ENCODE results near the gene BABAM2. TPM values are rescaled to one million over a fixed set of nuclear protein-coding genes. Genes with fewer than 3 reads are reported as not detected.
A peak's percentile ranks its signal among the peaks of the same experiment; 100 is the strongest.

Gene BABAM2
- 10 to 100 TPM; 33.3 to 48.9 (median 37.9) TPM for total RNA-seq

GRCh38 chr2:27890146-27890923, at the start of gene BABAM2, which contains the start of gene RBKS:
TSS of gene BABAM2 (plus strand) at chr2:27890729. CDS start at chr2:27894557, 3,828 bp downstream.
TSS of gene RBKS (minus strand) at chr2:27890387. CDS start at chr2:27890345, 42 bp downstream.
- peak; percentile 90 for DNase-seq
- Histone ChIP-seq H3K4me3 (peak within 1 kb of the TSS; percentile 62 to 89 (median 78)), H3K27me3 (no peaks in the 10 kb centered on the region), H3K9me3 (no peaks in the 10 kb centered on the region), H3K4me1 (peaks cover 4 to 59% (median 26%) of the 10 kb centered on the region in 4 donors), H3K27ac (peak within 1 kb of the TSS; percentile 93 to 96 (median 94)), H3K36me3 (peaks cover 0 to 3% (median 0%) of the 10 kb centered on the region in 4 donors)
- in situ Hi-C loops (cut with MboI; ENCODE audit: low pct_ligation_motif_present in 1 of 4, low pct_unique_long_range_greater_than_20kb in 1 of 4, low sequenced_read_pairs in 3 of 4) (loop anchor here in 1 of 4 donors (10.0 kb wide), 1 partner anchor 126 kb away; no protein-coding TSS in a partner anchor), intact Hi-C loops (cut with DNase I; ENCODE audit: low total_unique reads) (loop anchor here (2.0 kb wide), 1 partner anchor 502 kb away; the partner anchor contains the start of gene FOSL2)
- peak; percentile 74 for TF ChIP-seq EP300 (IDR thresholded peaks at IDR 0.05; ENCODE audit: low read depth)
- TF ChIP-seq POLR2AphosphoS5 (IDR thresholded peaks at IDR 0.05): peak; percentile 60 to 93 (median 86)
- TF ChIP-seq POLR2A (IDR thresholded peaks at IDR 0.05): peak; percentile 83
- TF ChIP-seq, protein P1, sequence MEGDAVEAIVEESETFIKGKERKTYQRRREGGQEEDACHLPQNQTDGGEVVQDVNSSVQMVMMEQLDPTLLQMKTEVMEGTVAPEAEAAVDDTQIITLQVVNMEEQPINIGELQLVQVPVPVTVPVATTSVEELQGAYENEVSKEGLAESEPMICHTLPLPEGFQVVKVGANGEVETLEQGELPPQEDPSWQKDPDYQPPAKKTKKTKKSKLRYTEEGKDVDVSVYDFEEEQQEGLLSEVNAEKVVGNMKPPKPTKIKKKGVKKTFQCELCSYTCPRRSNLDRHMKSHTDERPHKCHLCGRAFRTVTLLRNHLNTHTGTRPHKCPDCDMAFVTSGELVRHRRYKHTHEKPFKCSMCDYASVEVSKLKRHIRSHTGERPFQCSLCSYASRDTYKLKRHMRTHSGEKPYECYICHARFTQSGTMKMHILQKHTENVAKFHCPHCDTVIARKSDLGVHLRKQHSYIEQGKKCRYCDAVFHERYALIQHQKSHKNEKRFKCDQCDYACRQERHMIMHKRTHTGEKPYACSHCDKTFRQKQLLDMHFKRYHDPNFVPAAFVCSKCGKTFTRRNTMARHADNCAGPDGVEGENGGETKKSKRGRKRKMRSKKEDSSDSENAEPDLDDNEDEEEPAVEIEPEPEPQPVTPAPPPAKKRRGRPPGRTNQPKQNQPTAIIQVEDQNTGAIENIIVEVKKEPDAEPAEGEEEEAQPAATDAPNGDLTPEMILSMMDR (IDR thresholded peaks at IDR 0.05): no peak
- 0% methylated on average over 29 of the region's 79 CpGs; no CpG with 5 or more reads in 1 of the 2 donors for WGBS, 2 donors (ENCODE audit: low coverage in 1 of 2)

DNA sequence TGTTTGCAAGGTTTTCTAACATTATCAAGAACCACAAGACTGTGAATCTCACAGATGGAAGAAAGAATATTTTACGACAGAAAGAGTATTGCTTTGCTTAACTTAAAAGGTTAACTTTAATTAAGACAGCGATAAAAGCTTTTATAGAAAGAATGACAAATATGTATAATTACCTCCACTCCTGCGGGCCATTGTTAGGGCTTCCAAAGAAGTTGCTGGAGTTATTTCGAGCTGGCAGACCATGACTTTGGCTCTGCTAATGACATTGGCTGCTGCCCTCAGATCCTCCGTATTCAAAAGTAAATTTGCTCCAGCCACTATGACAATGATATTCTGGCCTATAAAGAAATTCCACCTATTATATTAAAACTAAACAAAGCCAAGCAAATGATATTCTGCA, 47.6 kb upstream of the BABAM2 start:
- no peak for TF ChIP-seq POLR2A (IDR thresholded peaks at IDR 0.05)
- TF ChIP-seq EP300 (IDR thresholded peaks at IDR 0.05; ENCODE audit: low read depth): no peak
- no peak for TF ChIP-seq POLR2AphosphoS5 (IDR thresholded peaks at IDR 0.05)
- TF ChIP-seq, protein P1 (IDR thresholded peaks at IDR 0.05): no peak
- H3K4me3 ChIP-seq: no peak overlapping the region
- WGBS, 2 donors (ENCODE audit: low coverage in 1 of 2): 91 to 92% methylated on average over 5 of the region's 5 CpGs
- H3K27ac ChIP-seq: no peak overlapping the region
- in situ Hi-C loops (cut with MboI; ENCODE audit: low pct_ligation_motif_present in 1 of 4, low pct_unique_long_range_greater_than_20kb in 1 of 4, low sequenced_read_pairs in 3 of 4): no loop called here
- no peaks in the 10 kb centered on the region for H3K27me3 ChIP-seq
- no peaks in the 10 kb centered on the region for H3K36me3 ChIP-seq
- intact Hi-C loops (cut with DNase I; ENCODE audit: low total_unique reads): no loop called here
- DNase-seq: no peak
- H3K9me3 ChIP-seq: no peaks in the 10 kb centered on the region
- H3K4me1 ChIP-seq: no peaks in the 10 kb centered on the region

DNA sequence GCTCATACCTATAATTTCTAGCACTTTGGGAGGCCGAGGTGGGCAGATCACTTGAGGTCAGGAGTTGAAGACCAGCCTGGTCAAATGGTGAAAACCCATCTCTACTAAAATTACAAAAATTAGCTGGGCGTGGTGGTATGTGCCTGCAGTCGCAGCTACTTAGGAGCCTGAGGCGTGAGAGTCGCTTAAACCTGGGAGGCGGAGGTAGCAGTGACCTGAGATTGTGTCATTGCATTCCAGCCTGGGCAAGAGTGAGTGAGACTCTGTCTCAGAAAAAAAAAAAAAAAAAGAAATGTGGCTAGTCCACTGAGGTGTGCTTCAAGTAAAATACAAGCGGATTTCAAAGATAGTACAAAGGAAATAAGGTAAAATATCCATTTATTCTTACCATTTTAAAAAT, 46.5 kb upstream of the BABAM2 start:
- Histone ChIP-seq H3K4me1 (no peaks in the 10 kb centered on the region), H3K4me3 (no peak overlapping the region), H3K27ac (peak overlapping the region in 2 of 4 donors; percentile 40 to 50), H3K9me3 (no peaks in the 10 kb centered on the region), H3K27me3 (no peaks in the 10 kb centered on the region), H3K36me3 (no peaks in the 10 kb centered on the region)
- intact Hi-C loops (cut with DNase I; ENCODE audit: low total_unique reads) (no loop called here), in situ Hi-C loops (cut with MboI; ENCODE audit: low pct_ligation_motif_present in 1 of 4, low pct_unique_long_range_greater_than_20kb in 1 of 4, low sequenced_read_pairs in 3 of 4) (no loop called here)
- DNase-seq: no peak
- TF ChIP-seq POLR2AphosphoS5 (IDR thresholded peaks at IDR 0.05) (no peak), EP300 (IDR thresholded peaks at IDR 0.05; ENCODE audit: low read depth) (no peak), POLR2A (IDR thresholded peaks at IDR 0.05) (no peak)
- TF ChIP-seq, protein P1 (IDR thresholded peaks at IDR 0.05): no peak
- WGBS, 2 donors (ENCODE audit: low coverage in 1 of 2): 95 to 96% methylated on average over 6 to 7 of the region's 7 CpGs

- in situ Hi-C loops (cut with MboI; ENCODE audit: low pct_ligation_motif_present in 1 of 4, low pct_unique_long_range_greater_than_20kb in 1 of 4, low sequenced_read_pairs in 3 of 4): no loop called here
- TF ChIP-seq POLR2AphosphoS5 (IDR thresholded peaks at IDR 0.05) (peak in 1 of 3 donors; percentile 42), EP300 (IDR thresholded peaks at IDR 0.05; ENCODE audit: low read depth) (no peak)
- TF ChIP-seq, protein P1 (IDR thresholded peaks at IDR 0.05): no peak
- H3K36me3 ChIP-seq: no peaks in the 10 kb centered on the region
- no peak overlapping the region for H3K4me3 ChIP-seq
- H3K4me1 ChIP-seq: no peaks in the 10 kb centered on the region
- intact Hi-C loops (cut with DNase I; ENCODE audit: low total_unique reads): no loop called here
- H3K9me3 ChIP-seq: no peaks in the 10 kb centered on the region
- no peak for DNase-seq
- no peaks in the 10 kb centered on the region for H3K27me3 ChIP-seq
- peak overlapping the region in 3 of 4 donors; percentile 7 to 50 (median 40) for H3K27ac ChIP-seq
- 41 to 60% methylated on average over 3 to 4 of the region's 4 CpGs for WGBS, 2 donors (ENCODE audit: low coverage in 1 of 2)
These were observed 45.7 kb upstream of the BABAM2 start for GRCh38 chr2:27844821-27845255.

All from transverse colon (tissue), 4 donors.